Epithelial cell of proximal tubule (primary cell): ENCODE data around the gene MED8. TPM values are rescaled to one million over a fixed set of nuclear protein-coding genes. Genes with fewer than 3 reads are reported as not detected.

ENCODE experiments used
- DNase-seq: peaks from one replicate; pipeline ENCODE4 v3.0.0-alpha.2; 2011; ENCODE audit warnings: low read depth
- H3K4me3 ChIP-seq: 2 replicates; pipeline ENCODE4 v1.5.1; 2011; ENCODE audit warnings: low read depth, mild to moderate bottlenecking, low read length
- total RNA-seq: library from RNA; depleted of rRNA; stranded (reverse); fragments of >200 nt; gene quantifications from 2 replicates; pipeline ENCODE4 v1.2.3, GENCODE V29; 2015
- TF ChIP-seq, protein P1 (sequence below): conservative IDR thresholded peaks from 2 replicates; pipeline ENCODE4 v1.5.1; 2012; ENCODE audit warnings: low read depth, mild to moderate bottlenecking, low read length

The MED8 gene
- total RNA-seq, 1 donor from 2014 or later, result 25.2 TPM

DNA sequence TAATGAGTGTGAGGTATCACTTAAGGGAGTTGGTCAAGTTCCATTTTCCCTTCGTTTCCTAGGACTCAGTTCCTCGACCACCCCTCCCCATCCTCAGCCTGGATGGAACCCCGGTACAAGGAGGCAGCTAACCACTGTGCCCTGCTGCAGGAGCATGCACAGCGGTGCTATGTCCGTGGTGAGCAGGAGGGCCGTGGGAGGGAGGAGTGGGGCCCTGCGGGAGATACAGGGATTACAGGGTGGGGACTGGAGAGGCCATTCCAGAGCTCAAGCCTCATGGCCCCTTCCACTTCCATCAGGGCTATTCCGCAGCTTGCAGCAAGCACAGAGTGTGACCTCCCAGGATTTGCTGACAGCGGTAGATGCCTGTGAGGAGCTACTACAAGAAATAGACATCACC, 38.3 kb upstream of the MED8 start:
- TF ChIP-seq, protein P1, sequence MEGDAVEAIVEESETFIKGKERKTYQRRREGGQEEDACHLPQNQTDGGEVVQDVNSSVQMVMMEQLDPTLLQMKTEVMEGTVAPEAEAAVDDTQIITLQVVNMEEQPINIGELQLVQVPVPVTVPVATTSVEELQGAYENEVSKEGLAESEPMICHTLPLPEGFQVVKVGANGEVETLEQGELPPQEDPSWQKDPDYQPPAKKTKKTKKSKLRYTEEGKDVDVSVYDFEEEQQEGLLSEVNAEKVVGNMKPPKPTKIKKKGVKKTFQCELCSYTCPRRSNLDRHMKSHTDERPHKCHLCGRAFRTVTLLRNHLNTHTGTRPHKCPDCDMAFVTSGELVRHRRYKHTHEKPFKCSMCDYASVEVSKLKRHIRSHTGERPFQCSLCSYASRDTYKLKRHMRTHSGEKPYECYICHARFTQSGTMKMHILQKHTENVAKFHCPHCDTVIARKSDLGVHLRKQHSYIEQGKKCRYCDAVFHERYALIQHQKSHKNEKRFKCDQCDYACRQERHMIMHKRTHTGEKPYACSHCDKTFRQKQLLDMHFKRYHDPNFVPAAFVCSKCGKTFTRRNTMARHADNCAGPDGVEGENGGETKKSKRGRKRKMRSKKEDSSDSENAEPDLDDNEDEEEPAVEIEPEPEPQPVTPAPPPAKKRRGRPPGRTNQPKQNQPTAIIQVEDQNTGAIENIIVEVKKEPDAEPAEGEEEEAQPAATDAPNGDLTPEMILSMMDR, result no peak
- no peak for DNase-seq

DNA sequence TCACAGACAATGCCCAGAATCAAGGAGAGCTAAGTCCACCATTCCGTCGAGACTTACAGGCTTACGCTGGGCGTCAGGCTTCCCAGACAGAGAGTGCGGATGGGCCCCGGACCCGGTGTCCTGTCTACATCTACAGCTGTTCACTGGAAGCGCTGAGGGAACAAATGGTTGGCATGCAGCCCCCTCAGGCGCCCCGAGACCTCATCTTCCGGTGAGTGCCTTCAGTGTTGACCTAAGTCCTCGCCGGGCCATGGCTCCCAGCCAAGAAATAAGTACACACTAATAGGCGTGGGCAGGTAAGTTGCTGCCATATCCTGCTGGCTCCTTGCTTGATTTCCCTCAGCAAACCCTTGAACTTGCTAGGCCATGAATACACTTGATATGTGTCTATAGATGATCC, 37.9 kb upstream of the MED8 start:
- TF ChIP-seq, protein P1, result no peak
- no peak overlapping the region for H3K4me3 ChIP-seq
- DNase-seq, result no peak

More for the DNA sequence above, 38.3 kb upstream of the MED8 start:
- no peak overlapping the region for H3K4me3 ChIP-seq

DNA sequence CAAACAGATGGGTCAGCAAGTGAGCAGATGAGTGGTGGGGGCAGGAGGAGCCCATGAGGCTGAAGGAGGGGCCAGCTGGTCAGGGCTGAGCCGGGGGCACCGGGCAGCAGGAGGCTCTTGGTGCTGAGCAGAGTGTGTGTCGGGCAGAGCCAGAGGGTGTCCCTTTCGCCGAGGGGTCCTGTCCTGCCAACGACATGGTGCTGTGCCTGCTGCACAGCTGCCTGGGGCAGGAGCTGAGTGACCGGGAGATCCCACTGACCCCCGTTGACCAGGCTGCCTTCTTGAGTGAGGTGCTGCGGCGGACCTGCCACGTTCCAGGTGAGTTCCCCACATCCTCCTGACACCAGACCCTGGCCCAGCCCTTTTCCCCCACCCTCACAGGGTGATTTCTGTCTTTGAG, 36.6 kb upstream of the MED8 start:
- DNase-seq, result no peak
- TF ChIP-seq, protein P1, result no peak
- H3K4me3 ChIP-seq, result no peak overlapping the region

GRCh38 chr1:43425045-43425444, 35.4 kb upstream of the MED8 start:
- TF ChIP-seq, protein P1, result no peak
- no peak overlapping the region for H3K4me3 ChIP-seq
- no peak for DNase-seq

- TF ChIP-seq, protein P1, result no peak
- no peak for DNase-seq
- no peak overlapping the region for H3K4me3 ChIP-seq
Observed at GRCh38 chr1:43423672-43424550, 34.3 kb upstream of the MED8 start.

- TF ChIP-seq, protein P1, result no peak
Observed at GRCh38 chr1:43422995-43423671, 33.5 kb upstream of the MED8 start.

More at GRCh38 chr1:43422995-43423671, 33.5 kb upstream of the MED8 start:
- DNase-seq, result no peak
- no peak overlapping the region for H3K4me3 ChIP-seq
